ENCODE data around the gene COG1.

COG1 gene

DNA sequence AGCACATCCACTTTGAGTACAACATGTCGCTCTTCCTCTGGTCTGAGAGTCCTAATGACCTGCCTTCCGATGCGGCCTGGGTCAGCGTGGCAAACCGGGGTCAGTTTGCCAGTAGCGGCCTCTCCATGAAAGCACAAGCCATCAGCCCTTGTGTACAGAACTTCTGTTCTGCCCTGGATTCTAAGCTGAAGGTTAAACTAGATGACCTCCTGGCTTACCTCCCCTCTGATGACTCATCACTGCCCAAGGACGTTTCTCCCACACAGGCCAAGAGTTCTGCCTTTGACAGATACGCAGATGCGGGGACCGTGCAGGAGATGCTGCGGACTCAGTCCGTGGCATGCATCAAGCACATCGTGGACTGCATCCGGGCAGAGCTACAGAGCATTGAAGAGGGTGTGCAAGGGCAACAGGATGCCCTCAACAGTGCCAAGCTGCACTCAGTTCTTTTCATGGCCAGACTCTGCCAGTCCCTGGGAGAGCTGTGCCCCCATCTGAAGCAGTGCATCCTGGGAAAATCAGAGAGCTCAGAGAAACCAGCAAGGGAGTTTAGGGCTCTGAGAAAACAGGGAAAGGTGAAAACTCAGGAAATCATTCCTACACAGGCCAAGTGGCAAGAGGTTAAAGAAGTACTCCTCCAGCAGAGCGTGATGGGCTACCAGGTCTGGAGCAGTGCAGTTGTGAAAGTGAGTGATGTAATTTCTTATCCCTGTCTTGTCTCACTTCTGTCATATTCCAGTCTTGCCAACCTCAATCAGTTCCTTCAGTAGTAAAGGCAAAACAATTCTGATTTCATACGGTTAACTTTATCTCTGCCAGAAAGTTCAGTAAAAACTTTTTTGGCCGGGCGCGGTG lies 8.6 kb downstream of the COG1 start:
- no peak for DNase-seq

DNA sequence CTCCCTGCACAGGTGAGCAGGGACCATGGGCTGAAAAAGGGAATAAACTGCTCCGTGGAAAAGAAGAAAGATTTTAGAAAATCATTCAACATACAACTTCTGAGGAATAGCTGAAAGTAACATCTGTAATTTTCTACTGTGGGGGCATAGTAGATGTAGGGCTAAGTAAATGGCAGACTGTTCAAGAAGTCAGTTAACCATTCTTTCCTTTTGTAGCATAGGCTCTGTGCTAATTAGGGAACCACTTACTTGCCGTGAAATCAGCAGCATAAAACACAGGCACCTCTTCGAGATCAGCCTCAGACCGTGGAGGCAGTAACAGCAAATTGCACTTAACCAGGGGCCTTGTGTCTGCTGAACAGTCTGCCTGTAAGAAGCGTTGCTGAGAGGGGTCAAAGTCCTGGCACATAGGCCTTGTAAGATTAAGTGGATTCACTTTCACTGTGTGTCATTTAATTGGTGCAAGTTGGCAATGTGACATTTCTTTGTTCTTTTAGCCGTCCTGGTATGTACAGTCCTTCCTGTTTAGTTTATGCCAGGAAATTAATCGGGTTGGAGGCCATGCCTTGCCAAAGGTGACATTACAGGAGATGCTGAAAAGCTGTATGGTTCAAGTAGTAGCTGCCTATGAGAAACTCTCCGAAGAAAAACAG lies 10.4 kb downstream of the COG1 start:
- DNase-seq: no peak

DNA sequence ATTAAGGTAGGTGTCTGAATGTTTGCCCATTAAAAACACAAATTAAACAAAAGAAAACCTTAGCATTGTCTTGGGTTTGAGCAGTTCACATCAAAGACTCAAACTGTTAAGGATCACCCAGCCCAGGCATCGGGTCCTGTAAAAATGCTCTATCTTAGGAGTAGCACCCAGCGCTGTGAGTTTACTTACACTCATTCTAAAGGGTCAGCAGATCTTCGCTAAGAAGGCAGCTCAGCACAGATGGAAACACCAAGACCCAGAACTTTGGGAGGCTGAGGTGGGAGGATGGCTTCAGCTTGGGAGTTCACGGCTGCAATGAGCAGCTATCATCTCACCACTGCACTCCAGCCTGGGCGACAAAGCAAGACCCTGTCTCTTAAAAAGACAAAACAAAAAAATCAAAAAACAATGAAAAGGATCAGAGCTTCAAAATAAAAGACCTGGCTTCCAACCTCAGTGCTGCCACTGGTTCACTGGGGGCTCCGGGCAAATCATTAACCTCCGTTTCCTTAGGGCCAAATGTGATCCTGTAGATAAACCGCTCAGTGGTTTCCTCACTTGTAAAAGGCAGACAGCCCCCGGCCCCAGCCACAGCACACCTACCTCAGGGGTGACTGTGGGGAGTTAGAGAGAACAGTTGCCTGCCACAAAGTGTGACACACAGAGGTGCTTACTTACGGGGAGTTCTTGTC lies 11.1 kb downstream of the COG1 start:
- no peak for DNase-seq

DNA sequence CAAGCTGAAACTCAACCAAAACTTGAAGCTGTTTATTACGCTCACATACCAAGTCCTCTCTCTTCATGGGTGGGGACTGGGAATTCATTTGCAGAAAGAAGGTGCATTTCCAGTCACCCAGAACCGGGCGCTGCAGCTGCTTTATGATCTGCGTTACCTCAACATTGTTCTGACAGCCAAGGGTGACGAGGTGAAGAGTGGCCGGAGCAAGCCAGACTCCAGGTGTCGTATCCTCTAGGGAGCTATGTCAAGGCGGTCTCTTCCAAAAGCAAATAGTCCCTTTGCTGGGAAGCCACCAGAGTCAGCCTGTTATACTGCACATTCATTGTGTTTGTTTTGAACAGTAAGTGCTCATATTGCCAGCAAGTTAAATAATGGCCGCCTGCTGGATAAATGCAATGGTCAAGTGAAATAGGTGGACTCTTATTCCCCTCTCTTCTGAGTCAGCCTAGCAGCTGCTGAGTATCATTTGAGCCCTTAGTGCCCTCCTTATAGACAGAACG lies 12.7 kb downstream of the COG1 start:
- DNase-seq: no peak

DNA sequence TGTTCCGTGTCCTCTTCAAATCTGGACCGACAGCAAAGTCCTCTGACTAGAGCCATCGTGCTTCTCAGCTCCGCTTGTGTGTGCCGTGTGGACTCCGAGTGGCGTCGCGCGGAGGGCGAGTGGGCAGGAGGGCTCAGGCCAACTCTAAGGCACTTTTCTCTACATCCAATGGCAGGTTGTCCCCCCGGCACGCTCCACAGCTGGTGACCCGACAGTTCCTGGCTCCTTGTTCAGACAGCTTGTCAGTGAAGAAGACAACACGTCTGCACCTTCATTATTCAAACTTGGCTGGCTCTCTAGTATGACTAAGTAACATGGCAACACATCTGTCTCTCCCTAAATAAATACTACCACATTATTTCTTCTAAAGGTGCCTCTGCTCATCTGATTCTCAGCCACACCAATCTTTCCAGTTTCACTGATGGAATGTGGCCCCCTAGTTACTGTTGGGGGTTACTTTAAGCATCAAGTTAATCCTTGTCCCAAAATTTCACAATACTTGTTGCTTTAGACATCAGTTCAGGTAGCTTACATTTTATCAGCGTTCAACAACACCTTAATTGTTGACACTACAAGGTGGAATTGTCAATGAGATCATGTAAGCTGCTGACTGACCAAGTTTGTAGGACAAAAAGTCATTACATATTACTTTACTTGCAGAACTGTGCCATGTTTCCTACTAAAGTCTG lies 15.4 kb downstream of the COG1 start:
- DNase-seq: no peak

DNA sequence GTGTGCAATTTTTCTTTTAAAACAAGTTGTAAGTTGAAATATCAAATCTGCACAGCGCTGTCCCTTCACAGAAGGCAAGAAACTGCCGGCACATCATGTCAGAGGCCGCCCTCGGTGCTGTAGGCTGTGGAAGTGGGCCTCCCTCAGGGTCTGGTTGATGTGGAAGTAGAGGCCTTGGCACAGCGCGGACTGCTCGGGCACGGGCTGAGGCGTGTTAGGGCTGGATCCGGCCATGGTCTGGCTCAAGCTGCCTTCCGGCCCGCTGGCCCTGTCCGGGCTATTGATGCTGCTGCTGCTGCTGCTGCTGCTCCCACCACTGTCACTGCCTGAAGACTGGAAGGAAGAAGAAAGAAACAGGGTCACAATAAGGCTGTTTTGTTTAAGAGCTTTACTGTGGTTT lies 16.6 kb downstream of the COG1 start:
- no peak for DNase-seq

DNA sequence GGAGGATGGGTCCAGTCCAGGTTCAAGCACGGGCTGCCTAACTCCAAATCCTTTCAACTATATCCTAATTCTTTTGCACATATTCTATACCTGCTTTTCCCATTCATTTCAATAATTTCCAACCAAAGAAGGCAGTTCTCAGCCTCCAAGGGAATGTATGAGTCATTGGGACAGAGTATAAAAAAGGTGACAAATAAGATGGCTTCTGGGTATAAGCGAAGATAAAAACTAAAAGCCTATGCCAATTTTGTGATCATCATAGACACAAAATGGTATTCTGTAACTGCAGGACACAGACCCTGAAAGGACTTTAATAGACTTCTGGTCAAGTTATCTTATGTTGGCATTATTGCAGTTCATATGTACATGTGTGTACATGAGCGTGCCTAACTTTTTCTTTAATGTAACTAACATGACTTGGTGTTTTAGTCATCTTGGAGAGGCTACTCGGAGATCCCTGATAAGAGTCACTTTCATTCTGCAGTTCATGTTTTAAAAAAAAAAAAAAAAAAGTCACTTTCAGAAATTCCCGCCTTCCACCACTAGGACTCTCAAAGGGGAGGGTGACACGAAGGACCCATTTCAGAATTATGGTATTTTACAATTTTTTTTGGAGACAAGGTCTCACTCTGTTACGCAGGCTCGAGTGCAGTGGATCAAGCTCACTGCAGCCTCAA lies 17.3 kb downstream of the COG1 start:
- peak; percentile 14 for DNase-seq

DNA sequence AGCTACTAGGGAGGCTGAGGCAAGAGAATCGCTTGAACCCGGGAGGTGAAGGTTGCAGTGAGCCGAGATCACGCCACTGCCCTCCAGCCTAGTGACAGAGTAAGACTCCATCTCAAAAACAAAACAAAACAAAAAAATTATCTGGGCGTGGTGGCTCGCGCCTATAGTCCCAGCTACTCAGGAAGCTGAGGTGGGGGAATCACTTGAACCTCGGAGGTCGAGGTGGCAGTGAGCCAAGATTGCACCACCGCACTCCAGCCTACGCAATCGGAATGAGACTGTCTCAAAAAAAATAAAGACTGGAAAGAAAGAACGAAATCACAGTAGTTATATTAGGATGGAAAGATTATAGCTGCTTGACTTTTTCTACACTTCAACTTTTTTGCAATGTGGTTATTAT lies 18.9 kb downstream of the COG1 start:
- DNase-seq: peak; percentile 13

DNA sequence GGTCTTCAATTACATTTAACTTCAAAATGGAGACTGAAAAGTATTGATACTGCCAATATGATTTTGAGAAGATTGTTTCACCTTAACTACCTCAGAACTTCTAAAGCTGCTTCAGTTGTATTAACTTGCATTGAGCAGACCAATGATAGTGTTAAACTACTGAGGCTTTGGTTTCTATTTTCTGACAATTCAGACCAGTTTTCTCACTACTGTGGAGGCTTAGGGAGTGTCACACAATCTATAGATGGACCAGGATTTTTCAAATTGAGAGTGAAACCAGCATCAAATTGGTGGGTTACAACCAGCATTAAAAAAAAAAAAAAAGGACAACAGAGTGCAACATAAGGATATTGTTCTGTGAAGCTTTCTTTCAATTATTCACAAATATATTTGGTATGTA lies 21.2 kb downstream of the COG1 start:
- no peak for DNase-seq

DNA sequence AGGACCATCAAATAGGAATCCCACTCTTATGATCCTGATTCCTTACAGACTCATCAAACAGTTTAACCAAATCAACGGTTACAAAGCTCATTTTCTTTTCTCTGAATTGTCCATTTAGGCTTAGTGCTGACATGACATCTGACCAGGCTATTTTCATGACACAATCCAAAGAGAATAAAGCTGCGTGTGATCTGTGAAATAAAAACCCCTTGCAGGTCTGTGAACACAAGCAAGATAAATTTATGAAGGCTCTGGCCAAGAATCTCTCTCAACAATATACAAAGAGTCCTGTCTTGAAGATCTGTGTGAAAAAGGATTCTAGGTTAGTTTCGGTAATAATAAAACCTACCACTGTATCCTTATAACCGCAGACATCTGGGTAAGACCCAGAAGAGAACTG lies 22.0 kb downstream of the COG1 start:
- no peak for DNase-seq

DNA sequence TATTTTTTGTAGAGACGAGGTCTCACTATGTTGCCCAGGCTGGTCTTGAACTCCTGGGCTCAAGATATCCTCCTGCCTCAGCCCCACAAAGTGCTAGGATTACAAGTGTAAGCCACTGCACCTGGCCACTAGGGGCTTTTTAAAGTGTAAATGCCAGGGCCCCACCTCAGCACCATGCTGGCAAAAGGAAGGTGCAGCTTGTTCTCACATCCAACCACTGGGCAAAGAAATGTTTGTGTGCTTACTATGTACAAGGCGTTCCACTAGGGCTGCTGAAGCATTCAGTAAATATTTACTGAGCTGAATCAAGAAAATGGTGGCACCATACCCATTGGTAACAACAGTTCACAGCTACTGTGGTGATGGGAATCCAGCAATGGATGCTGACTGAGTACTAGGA lies 22.6 kb downstream of the COG1 start:
- DNase-seq: no peak

DNA sequence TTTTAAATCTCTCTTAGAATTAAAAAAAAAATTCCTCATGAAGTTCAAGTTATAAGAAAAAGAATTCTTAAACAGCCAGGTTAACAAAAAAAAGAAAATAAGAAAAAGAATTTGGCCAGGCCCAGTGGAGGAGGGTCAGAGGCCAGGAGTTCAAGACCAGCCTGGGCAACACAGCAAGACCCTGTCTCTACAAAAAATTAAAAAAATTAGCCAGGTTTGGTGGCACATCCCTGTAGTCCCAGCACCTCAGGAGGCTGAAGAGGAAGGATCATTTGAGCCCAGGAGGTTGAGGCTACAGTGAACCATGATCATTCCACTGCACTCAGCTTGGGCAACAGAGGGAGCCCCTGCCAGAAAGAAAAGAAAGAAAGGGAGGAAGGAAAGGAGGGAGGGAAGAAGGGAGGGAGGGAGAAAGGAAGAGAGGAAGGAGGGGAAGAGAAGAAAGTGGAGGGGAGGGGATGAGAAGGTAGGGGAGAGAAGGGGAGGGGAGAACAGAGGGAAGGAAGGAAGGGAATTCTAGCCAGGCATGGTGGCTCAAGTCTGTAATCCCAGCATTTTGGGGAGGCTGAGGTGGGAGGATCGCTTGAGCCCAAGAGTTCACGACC lies 30.9 kb downstream of the COG1 start:
- no peak for DNase-seq

DNA sequence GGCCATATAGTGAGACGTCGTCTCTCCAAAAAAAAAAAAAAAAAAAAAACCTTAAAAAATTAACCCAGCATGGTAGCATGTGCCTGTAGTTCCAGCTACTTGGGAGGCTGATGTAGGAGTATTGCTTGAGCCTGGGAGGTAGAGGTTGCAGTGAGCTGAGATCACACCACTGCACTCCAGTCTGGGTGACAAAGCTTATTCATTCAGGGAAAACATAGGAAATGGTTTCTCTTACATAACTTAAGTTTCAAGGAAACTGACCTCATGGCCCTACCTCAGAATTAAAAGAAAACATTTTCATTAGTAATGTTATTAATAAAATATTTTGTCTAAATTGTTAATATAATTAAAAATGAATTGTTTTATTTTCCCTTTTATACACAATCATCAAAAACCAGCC lies 31.4 kb downstream of the COG1 start:
- DNase-seq: peak; percentile 15

DNA sequence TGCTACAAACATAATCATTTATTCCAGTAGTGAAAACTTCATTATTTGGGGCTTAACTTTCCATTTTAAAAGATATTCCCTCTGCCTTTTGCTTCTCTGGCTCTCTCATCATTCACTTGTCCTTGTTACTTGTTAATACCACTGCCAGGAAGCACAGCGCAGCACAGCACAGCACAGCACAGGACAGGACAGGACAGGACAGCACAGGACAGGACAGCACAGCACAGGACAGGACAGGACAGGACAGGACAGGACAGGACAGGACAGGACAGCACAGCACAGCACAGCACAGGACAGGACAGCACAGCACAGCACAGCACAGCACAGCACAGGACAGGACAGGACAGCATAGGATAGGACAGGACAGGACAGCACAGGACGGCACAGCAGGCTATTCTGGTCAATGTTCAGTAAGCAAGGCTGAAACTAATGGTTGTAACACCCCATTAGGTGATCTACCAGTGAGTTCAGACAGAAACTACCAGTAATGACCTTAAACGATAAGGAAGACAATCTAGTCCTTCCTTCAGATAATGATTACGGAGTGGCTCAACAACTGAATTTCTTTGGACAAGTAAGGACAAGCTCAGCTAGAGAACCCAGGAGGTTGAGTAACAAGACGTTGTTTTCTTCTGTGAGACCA lies 31.9 kb downstream of the COG1 start:
- no peak for DNase-seq

DNA sequence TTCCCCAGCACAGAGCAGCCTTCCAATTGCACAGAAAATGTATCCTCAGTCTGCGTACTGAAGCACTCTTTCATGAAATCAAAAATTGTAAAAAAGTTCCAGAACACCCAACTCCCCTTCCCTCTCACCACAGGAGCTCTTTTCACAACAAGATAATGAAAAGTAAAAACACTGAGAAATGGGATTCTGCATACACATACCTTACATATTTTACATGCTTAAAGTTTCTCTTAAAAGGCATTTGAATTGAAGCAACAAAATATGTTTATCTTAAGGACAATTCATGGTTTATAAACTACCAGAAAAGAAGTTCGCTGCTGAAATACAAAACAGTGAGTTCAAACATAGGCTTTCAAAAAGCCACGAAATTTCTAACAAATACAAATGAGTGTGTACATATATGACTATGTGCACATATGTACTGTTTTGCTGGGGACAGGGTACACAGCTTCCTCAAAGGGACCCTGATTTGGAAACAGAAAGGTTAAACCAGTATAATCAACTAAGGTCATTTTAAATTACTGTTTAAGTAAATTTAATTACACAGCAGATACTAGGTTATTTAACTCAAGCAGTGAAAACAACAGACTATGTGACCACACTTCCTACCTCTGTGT lies 33.8 kb downstream of the COG1 start:
- DNase-seq: no peak

DNA sequence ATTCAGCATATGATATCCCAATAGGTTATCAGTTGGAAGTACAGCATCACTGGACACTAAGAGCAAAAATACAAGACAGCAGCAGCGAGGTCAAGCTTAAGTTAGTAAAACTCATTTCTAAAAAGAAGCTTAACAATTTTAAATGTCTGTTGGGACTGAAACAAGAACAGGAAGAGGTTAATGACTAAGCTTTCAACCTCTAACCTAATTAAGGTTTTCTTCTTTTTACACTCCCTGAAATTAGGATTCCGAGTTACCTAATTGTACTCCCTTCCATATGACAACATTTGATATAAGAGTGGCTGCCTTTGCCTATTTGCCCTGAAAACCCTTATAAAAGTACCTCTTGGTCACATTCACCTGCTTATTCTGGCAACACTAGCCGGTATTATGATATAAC lies 34.5 kb downstream of the COG1 start:
- DNase-seq: no peak

DNA sequence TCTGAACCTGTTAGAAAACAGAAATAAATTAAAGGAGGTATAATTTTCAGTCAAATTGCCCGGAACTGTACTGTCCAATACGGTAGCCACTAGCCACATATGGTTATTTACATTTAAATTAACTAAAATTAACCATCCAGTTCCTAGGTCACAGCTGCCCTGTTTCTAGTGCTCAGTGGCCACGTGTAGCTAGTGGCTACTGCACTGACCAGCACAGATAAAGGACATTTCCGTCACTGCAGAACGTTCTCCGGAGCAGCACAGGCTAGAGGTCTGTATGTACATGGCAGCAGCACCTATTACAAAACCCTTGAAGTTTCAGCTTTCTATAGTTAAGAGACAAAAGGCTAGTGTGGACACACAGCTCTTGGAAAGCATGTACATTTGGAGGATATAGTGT lies 35.1 kb downstream of the COG1 start:
- no peak for DNase-seq

DNA sequence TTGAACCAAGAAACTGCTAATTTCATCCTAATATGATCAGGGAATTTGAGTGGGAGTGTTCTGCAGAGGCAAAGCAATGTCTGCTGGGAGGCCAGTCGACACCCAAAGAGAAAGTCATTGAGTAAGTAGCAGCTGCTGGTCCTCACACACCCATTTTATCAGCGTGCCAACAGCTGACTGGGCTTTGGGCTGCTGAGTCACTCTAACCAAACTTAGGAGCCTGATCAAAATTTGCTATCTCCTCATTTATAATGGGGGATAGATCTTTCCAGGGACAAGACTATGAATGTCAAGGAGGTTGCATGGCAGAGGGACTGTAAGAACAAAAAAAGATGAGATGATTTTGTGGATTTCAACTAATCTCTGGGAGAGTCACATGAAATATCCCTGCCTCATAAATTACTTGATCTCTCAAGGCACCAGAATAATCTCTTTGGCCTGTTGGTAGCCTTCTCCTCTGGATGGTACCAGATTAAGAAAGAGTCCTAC lies 35.9 kb downstream of the COG1 start:
- peak; percentile 73 for DNase-seq

DNA sequence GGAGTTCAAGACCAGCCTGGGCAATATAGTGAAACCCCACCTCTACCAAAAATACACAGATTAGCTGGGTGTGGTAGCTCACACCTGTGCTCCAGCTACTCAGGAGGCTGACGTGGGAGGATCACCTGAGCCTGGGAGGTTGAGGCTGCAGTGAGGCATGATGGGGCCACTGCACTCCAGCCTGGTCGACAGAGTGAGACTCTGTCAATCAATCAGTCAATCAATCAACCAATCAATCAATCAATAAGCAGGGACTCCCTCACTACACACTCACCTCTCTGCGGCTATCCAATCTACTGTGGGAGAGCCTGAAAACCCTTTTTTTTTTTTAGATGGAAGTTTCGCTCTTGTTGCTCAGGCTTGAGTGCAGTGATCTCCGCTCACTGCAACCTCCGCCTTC lies 37.2 kb downstream of the COG1 start:
- DNase-seq: no peak

DNA sequence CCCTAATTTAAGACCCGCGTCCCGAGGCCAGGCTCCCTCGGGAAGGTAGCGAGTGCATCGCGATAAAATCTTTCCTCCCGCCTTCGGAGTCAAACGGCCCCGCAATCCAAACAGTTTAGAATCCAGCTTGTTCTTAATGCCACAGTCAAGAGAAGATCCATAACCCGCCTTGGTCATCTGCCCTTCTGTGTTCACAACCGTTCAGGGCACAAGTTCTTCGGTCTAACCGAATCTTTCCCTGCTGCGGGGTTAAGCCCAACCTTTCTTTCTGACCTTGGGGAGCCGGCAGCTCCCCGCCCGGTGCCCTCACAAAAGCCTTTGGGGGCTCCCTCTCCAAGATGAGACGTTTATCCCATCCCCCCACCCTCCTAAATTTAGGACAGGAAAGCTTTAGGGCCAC lies 38.5 kb downstream of the COG1 start:
- DNase-seq: peak; percentile 23
